Kidney (tissue), 14 donors: ENCODE data around the gene SH3BP5. TPM values are rescaled to one million over a fixed set of nuclear protein-coding genes. Genes with fewer than 3 reads are reported as not detected.

ENCODE experiments used
- DNase-seq, 5 donors: peaks; one replicate each; pipeline ENCODE4 v3.0.0-alpha.2; 2013 to 2020
- FAIRE-seq: peaks from 2 replicates; lab custom pipeline; 2012; peaks lifted over from hg19 to GRCh38; lab: Jason Lieb, UNC
- H3K27ac ChIP-seq, 2 donors: one replicate each; pipeline ENCODE4 v1.7.0; 2013; ENCODE audit warnings: low read depth in 2 of 2, low read length in 2 of 2, inconsistent platforms in 1 of 2
- H3K27me3 ChIP-seq: one replicate; pipeline ENCODE4 v1.7.1; 2013; ENCODE audit warnings: low read length, inconsistent platforms; ENCODE audit not compliant: control insufficient read depth, insufficient read depth
- H3K36me3 ChIP-seq, 3 donors: one replicate each; pipeline versions ENCODE4 v1.7.0 to v1.7.1; 2013; ENCODE audit warnings: low read length in 3 of 3, control low read depth in 1 of 3, inconsistent platforms in 1 of 3; ENCODE audit not compliant: insufficient read depth in 3 of 3, control insufficient read depth in 2 of 3
- H3K4me1 ChIP-seq, 3 donors: one replicate each; pipeline versions ENCODE4 v1.7.0 to v1.7.1; 2013; ENCODE audit warnings: low read length in 3 of 3, inconsistent platforms in 1 of 3, low read depth in 1 of 3; ENCODE audit not compliant: control insufficient read depth in 2 of 3, insufficient read depth in 2 of 3
- H3K4me3 ChIP-seq, 3 donors: one replicate each; pipeline versions ENCODE4 v1.7.0 to v1.8.1; 2013; ENCODE audit warnings: low read length in 3 of 3, control low read depth in 1 of 3, inconsistent platforms in 1 of 3
- H3K9ac ChIP-seq, 3 donors: one replicate each; pipeline versions ENCODE4 v1.7.0 to v1.7.1; 2013; ENCODE audit warnings: low read length in 3 of 3, control low read depth in 1 of 3, inconsistent platforms in 1 of 3
- H3K9me3 ChIP-seq, 3 donors: one replicate each; pipeline versions ENCODE4 v1.7.0 to v1.7.1; 2013; ENCODE audit warnings: low read length in 3 of 3, control low read depth in 1 of 3, inconsistent platforms in 1 of 3; ENCODE audit not compliant: control insufficient read depth in 2 of 3, insufficient read depth in 1 of 3
- intact Hi-C: fragments of 100-400 bp; cut with DNase I; formaldehyde crosslinking; loops from one replicate; pipeline ENCODE4 v1.11.1; 2022
- polyA plus RNA-seq: library from polyadenylated mRNA; stranded (reverse); fragments of 350-450 nt; fragmentation: Illumina TruSeq; extraction: RNeasy Lipid Tissue Mini Kit (QIAGEN cat#74804); gene quantifications from one replicate; pipeline ENCODE4 v1.2.3, GENCODE V29; 2014; ENCODE audit warnings: low read depth, low replicate concordance; ENCODE audit not compliant: insufficient read depth
- total RNA-seq: library from RNA; stranded (reverse); fragmentation: NEBNext Ultra II Directional; extraction: Animal tissue kit (Norgen Biotek cat#: 25700); gene quantifications from one replicate; pipeline ENCODE4 v1.2.1, GENCODE V29; 2021
- TF ChIP-seq, protein P1 (sequence below): IDR thresholded peaks from 3 replicates; pipeline ENCODE4 v1.5.1; 2012; ENCODE audit warnings: mild to moderate bottlenecking, moderate library complexity, borderline replicate concordance; ENCODE audit not compliant: insufficient read depth; ENCODE audit errors: extremely low read depth
- donor health status: control.
- donor health status: control.
- donor health status: control.
- donor health status: control.
- donor health status: control.
- donor health status: DM: yes; HTN: yes; CAD: no.
- donor health status: Normal renal cell carcinoma (clear cell type).

SH3BP5 gene
- total and polyA plus RNA-seq, 2 donors from 2014 or later: 39.1 to 109 TPM

GRCh38 chr3:15246186-15246585, 86.2 kb downstream of the SH3BP5 start:
- TF ChIP-seq, protein P1, sequence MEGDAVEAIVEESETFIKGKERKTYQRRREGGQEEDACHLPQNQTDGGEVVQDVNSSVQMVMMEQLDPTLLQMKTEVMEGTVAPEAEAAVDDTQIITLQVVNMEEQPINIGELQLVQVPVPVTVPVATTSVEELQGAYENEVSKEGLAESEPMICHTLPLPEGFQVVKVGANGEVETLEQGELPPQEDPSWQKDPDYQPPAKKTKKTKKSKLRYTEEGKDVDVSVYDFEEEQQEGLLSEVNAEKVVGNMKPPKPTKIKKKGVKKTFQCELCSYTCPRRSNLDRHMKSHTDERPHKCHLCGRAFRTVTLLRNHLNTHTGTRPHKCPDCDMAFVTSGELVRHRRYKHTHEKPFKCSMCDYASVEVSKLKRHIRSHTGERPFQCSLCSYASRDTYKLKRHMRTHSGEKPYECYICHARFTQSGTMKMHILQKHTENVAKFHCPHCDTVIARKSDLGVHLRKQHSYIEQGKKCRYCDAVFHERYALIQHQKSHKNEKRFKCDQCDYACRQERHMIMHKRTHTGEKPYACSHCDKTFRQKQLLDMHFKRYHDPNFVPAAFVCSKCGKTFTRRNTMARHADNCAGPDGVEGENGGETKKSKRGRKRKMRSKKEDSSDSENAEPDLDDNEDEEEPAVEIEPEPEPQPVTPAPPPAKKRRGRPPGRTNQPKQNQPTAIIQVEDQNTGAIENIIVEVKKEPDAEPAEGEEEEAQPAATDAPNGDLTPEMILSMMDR: no peak
- peaks cover 19 to 43% (median 27%) of the 10 kb centered on the region in 3 donors for H3K36me3 ChIP-seq
- H3K9ac ChIP-seq: no peak overlapping the region
- no peak overlapping the region for H3K4me3 ChIP-seq
- no peaks in the 10 kb centered on the region for H3K9me3 ChIP-seq
- no peak overlapping the region for H3K27ac ChIP-seq
- DNase-seq: no peak
- H3K4me1 ChIP-seq: no peaks in the 10 kb centered on the region
- no peak for FAIRE-seq
- H3K27me3 ChIP-seq: no peaks in the 10 kb centered on the region
- intact Hi-C loops: no loop called here

DNA sequence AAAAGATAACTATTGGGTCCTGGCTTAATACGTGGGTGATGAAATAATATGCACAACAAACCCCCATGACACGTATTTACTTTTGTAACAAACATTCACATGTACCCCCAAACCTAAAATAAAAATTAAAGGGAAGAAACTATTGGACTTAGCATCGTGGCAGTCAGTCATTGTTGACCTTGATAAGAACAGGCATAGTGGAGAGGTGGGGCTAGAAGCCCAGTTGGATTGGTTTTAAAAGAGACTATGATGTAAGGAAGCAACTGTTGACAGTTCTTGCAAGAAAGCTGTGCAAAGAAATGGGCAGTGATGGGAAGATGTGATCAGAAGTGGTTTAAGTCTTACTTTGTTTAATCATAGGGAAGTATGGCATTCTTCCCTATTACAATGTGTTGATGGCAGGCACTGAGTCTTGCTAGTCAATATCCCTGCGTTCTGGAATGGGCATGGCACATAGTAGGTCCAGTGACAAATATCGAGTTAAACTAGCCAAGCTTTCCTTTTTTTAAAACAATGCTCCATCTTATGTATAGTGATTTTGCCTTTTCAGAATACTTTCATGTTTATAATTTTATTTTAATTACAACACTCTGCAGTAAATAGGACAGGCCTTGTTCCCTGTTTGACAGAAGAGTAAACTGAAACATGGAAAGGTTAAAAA, 88.4 kb downstream of the SH3BP5 start:
- FAIRE-seq: no peak
- H3K36me3 ChIP-seq: peaks cover 19 to 44% (median 24%) of the 10 kb centered on the region in 3 donors

DNA sequence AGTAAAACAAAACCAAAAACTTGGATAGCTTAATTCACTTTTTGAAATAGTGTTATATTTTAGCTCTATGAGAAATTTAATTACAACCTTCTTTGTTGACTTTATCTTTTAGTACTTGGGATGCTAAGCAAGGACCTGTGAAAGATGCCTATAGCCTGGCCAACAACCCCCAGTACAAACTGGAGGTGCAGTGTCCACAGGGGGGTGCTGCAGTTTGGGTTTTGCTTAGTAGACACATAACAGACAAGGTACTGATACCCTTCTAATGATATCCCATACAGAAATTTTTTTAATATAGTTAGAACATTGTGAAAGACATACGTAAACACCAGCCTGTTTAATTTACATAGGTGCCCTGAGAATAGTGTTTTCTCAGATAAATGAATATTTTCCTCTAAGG, 91.0 kb downstream of the SH3BP5 start:
- intact Hi-C loops: no loop called here
- H3K36me3 ChIP-seq: peaks cover 17 to 35% (median 17%) of the 10 kb centered on the region in 3 donors
- H3K27ac ChIP-seq: no peak overlapping the region
- H3K27me3 ChIP-seq: no peaks in the 10 kb centered on the region
- DNase-seq: peak in 1 of 5 donors; percentile 13
- no peak overlapping the region for H3K4me3 ChIP-seq
- no peak for FAIRE-seq
- no peak overlapping the region for H3K9ac ChIP-seq
- no peaks in the 10 kb centered on the region for H3K9me3 ChIP-seq
- TF ChIP-seq, protein P1: peak; percentile 16
- no peaks in the 10 kb centered on the region for H3K4me1 ChIP-seq

More for the DNA sequence above, 88.4 kb downstream of the SH3BP5 start:
- Histone ChIP-seq H3K4me3 (no peak overlapping the region), H3K27ac (no peak overlapping the region), H3K9me3 (no peaks in the 10 kb centered on the region), H3K9ac (no peak overlapping the region), H3K4me1 (no peaks in the 10 kb centered on the region), H3K27me3 (no peaks in the 10 kb centered on the region)
- no peak for DNase-seq
- intact Hi-C loops: no loop called here
- TF ChIP-seq, protein P1: no peak
